ENCODE measurements around the gene TP53BP1. TPM values are rescaled to one million over a fixed set of nuclear protein-coding genes. Genes with fewer than 3 reads are reported as not detected.

TP53BP1 gene
- total and polyA plus RNA-seq, 2 of the 13 experiments (the other 11 are each of a cell fraction or from before 2014, with no cell fraction given): 17.1 to 17.4 TPM

DNA sequence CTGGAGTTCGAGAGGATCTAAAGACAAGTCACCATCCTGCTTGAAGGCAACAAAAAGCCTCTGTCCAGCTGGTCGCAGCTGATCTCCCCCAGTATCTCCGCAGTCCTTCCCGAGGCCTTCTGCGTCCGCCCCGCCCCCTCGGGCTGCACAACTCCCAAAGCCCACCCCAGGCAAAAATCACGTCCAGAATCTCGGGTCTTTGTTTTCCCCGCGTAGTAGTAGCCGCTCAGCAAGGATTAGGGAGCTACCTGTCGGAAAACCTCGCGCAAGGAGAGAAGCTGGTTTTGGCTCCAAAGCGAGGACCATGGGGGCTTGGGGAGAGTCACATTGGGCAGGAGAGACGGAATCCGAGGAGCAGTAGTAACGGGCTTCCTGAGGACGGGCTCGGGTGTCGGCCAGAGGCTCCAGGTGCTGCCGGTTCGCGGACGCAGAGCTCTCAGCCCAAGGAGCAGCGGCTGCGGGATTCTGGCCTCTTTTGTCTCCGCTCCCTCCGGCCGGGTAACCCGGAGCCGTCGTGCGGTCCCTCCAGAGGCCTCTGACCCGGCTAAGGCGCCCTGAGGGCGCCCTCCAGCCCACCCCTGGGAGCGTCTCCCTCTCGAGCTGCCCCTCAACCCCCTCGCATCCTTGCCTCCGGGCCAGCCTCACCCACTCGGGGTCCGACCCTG is 122.5 kb downstream of the TP53BP1 start (continued):
- TF ChIP-seq, protein P1, sequence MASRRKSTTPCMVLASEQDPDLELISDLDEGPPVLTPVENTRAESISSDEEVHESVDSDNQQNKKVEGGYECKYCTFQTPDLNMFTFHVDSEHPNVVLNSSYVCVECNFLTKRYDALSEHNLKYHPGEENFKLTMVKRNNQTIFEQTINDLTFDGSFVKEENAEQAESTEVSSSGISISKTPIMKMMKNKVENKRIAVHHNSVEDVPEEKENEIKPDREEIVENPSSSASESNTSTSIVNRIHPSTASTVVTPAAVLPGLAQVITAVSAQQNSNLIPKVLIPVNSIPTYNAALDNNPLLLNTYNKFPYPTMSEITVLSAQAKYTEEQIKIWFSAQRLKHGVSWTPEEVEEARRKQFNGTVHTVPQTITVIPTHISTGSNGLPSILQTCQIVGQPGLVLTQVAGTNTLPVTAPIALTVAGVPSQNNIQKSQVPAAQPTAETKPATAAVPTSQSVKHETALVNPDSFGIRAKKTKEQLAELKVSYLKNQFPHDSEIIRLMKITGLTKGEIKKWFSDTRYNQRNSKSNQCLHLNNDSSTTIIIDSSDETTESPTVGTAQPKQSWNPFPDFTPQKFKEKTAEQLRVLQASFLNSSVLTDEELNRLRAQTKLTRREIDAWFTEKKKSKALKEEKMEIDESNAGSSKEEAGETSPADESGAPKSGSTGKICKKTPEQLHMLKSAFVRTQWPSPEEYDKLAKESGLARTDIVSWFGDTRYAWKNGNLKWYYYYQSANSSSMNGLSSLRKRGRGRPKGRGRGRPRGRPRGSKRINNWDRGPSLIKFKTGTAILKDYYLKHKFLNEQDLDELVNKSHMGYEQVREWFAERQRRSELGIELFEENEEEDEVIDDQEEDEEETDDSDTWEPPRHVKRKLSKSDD (CRISPR knock-in tag; IDR thresholded peaks at IDR 0.05; ENCODE audit: low read depth): no peak
- no peak for TF ChIP-seq BRCA1 (CRISPR knock-in tag; IDR thresholded peaks at IDR 0.05)
- TF ChIP-seq ZNF510 (CRISPR knock-in tag; IDR thresholded peaks at IDR 0.05; ENCODE audit: low read depth): no peak
- TF ChIP-seq, protein P2, sequence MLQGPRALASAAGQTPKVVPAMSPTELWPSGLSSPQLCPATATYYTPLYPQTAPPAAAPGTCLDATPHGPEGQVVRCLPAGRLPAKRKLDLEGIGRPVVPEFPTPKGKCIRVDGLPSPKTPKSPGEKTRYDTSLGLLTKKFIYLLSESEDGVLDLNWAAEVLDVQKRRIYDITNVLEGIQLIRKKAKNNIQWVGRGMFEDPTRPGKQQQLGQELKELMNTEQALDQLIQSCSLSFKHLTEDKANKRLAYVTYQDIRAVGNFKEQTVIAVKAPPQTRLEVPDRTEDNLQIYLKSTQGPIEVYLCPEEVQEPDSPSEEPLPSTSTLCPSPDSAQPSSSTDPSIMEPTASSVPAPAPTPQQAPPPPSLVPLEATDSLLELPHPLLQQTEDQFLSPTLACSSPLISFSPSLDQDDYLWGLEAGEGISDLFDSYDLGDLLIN (CRISPR knock-in tag; IDR thresholded peaks at IDR 0.05; ENCODE audit: borderline replicate concordance): no peak
- no peak for TF ChIP-seq NCOA5 (CRISPR knock-in tag; IDR thresholded peaks at IDR 0.05)
- peak; percentile 6; the same call in 1 of the 2 replicates for TF ChIP-seq ISL2 (CRISPR knock-in tag; IDR thresholded peaks at IDR 0.05)
- no peak for TF ChIP-seq MXI1 (IDR thresholded peaks at IDR 0.05; ENCODE audit: borderline replicate concordance, low read depth, low read length)
- TF ChIP-seq MYC (CRISPR knock-in tag; IDR thresholded peaks at IDR 0.05; ENCODE audit: borderline replicate concordance): no peak
- TF ChIP-seq, protein P3, sequence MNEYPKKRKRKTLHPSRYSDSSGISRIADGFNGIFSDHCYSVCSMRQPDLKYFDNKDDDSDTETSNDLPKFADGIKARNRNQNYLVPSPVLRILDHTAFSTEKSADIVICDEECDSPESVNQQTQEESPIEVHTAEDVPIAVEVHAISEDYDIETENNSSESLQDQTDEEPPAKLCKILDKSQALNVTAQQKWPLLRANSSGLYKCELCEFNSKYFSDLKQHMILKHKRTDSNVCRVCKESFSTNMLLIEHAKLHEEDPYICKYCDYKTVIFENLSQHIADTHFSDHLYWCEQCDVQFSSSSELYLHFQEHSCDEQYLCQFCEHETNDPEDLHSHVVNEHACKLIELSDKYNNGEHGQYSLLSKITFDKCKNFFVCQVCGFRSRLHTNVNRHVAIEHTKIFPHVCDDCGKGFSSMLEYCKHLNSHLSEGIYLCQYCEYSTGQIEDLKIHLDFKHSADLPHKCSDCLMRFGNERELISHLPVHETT (CRISPR knock-in tag; conservative IDR thresholded peaks at IDR 0.05): no peak; the same call in 1 of the 2 replicates
- TF ChIP-seq ZSCAN30 (CRISPR knock-in tag; IDR thresholded peaks at IDR 0.05): no peak
- TF ChIP-seq ZNF772 (CRISPR knock-in tag; IDR thresholded peaks at IDR 0.05): no peak
- peak; percentile 75; the same call in 1 of the 2 replicates for TF ChIP-seq ZFY (CRISPR knock-in tag; IDR thresholded peaks at IDR 0.05)
- TF ChIP-seq ZNF775 (CRISPR knock-in tag; IDR thresholded peaks at IDR 0.05; ENCODE audit: borderline replicate concordance): no peak
- peak; percentile 13; the same call in 1 of the 2 replicates for TF ChIP-seq KMT2B (CRISPR knock-in tag; IDR thresholded peaks at IDR 0.05)
- no peak for TF ChIP-seq NFE2L1 (CRISPR knock-in tag; IDR thresholded peaks at IDR 0.05; ENCODE audit: borderline replicate concordance)
- TF ChIP-seq ZNF224 (CRISPR knock-in tag; IDR thresholded peaks at IDR 0.05): no peak
- no peak for TF ChIP-seq ZBTB8A (CRISPR knock-in tag; IDR thresholded peaks at IDR 0.05; ENCODE audit: borderline replicate concordance, low read depth)
- TF ChIP-seq MTA1 (CRISPR knock-in tag; IDR thresholded peaks at IDR 0.05; ENCODE audit: borderline replicate concordance): no peak
- peak; percentile 15 for TF ChIP-seq AGO2 (optimal IDR thresholded peaks at IDR 0.05; ENCODE audit: low read depth, low read length)
- TF ChIP-seq PLRG1 (conservative IDR thresholded peaks at IDR 0.05): no peak
- no peak for TF ChIP-seq KAT8 (CRISPR knock-in tag; IDR thresholded peaks at IDR 0.05)
- no peak for TF ChIP-seq AHR (CRISPR knock-in tag; IDR thresholded peaks at IDR 0.05)
- TF ChIP-seq NR2F2 (IDR thresholded peaks at IDR 0.05; ENCODE audit: borderline replicate concordance, low read depth): peak; percentile 29; the same call in 1 of the 2 replicates
- TF ChIP-seq, protein P4, sequence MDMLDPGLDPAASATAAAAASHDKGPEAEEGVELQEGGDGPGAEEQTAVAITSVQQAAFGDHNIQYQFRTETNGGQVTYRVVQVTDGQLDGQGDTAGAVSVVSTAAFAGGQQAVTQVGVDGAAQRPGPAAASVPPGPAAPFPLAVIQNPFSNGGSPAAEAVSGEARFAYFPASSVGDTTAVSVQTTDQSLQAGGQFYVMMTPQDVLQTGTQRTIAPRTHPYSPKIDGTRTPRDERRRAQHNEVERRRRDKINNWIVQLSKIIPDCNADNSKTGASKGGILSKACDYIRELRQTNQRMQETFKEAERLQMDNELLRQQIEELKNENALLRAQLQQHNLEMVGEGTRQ (IDR thresholded peaks at IDR 0.05; ENCODE audit: low read depth, low read length): no peak
- TF ChIP-seq, protein P4 (CRISPR knock-in tag; IDR thresholded peaks at IDR 0.05; ENCODE audit: borderline replicate concordance): no peak

Measured in HepG2 (cell line).